WTC11 (cell line): ENCODE results near the gene PHIP. TPM values are rescaled to one million over a fixed set of nuclear protein-coding genes. Genes with fewer than 3 reads are reported as not detected.
A peak's percentile ranks its signal among the peaks of the same experiment; 100 is the strongest.

Source experiments
- ATAC-seq: fragments of 200-7000 bp; cut with Tn5 transposase; 2 replicates; pipeline ENCODE4 v1.10.0; 2021; ENCODE audit warnings: mild to moderate bottlenecking, moderate library complexity
- CTCF ChIA-PET: fragments of 300-600 bp; sonication (Branson Sonifier 250); formaldehyde crosslinking; loops from one replicate; lab custom pipeline; 2021; ENCODE audit warnings: antibody characterized with exemption; lab: Charles Lee
- POLR2A ChIA-PET: fragments of 350-600 bp; sonication (Branson Sonifier 250); formaldehyde crosslinking; loops from one replicate; lab custom pipeline; 2021; ENCODE audit warnings: antibody characterized with exemption; lab: Charles Lee
- DNase-seq: peaks from one replicate; pipeline ENCODE4 v3.0.0; 2021; ENCODE audit warnings: low spot score
- H3K27ac Mint-ChIP-seq: 2 replicates; pipeline ENCODE4 v1.8.0; 2021; ENCODE audit warnings: mixed read lengths
- H3K27me3 Mint-ChIP-seq: 2 replicates; pipeline ENCODE4 v1.8.0; 2021; ENCODE audit warnings: low read depth, mild to moderate bottlenecking, moderate library complexity, mixed read lengths
- H3K36me3 Mint-ChIP-seq: 2 replicates; pipeline ENCODE4 v1.8.0; 2021; ENCODE audit warnings: mixed read lengths
- H3K4me1 Mint-ChIP-seq: 2 replicates; pipeline ENCODE4 v1.8.0; 2022; ENCODE audit warnings: mixed read lengths
- H3K4me3 Mint-ChIP-seq: 2 replicates; pipeline ENCODE4 v1.8.0; 2021; ENCODE audit warnings: mild to moderate bottlenecking, moderate library complexity, mixed read lengths
- H3K9me3 Mint-ChIP-seq: 2 replicates; pipeline ENCODE4 v1.8.0; 2021; ENCODE audit warnings: mixed read lengths
- AR ChIP-seq: fragments of 250-450 bp; sonication (Bioruptor Pico); IDR thresholded peaks from 2 replicates; pipeline ENCODE4 v1.9.0; 2021; ENCODE audit warnings: mild to moderate bottlenecking
- E2F4 ChIP-seq: sonication (generic); formaldehyde crosslinking; IDR thresholded peaks from 2 replicates; pipeline ENCODE4 v1.8.1; 2022; ENCODE audit warnings: low read depth, mild to moderate bottlenecking, moderate library complexity, missing genetic modification reagents, borderline replicate concordance
- ELF4 ChIP-seq: sonication (generic); formaldehyde crosslinking; IDR thresholded peaks from 2 replicates; pipeline ENCODE4 v1.8.1; 2022; ENCODE audit warnings: low read depth, mild to moderate bottlenecking, moderate library complexity, missing genetic modification reagents
- ERG ChIP-seq: fragments of 250-450 bp; sonication (Bioruptor Pico); IDR thresholded peaks from 2 replicates; pipeline ENCODE4 v1.8.0; 2021; ENCODE audit warnings: mild to moderate bottlenecking
- FOXJ3 ChIP-seq: sonication (generic); formaldehyde crosslinking; IDR thresholded peaks from 2 replicates; pipeline ENCODE4 v1.9.0; 2021; ENCODE audit warnings: missing genetic modification reagents, mild to moderate bottlenecking, borderline replicate concordance
- FOXP1 ChIP-seq: sonication (generic); formaldehyde crosslinking; IDR thresholded peaks from 2 replicates; pipeline ENCODE4 v1.8.0; 2022; ENCODE audit warnings: missing genetic modification reagents, mild to moderate bottlenecking, moderate library complexity, borderline replicate concordance
- GABPB1 ChIP-seq: sonication (generic); formaldehyde crosslinking; IDR thresholded peaks from 2 replicates; pipeline ENCODE4 v1.8.1; 2023; ENCODE audit warnings: mild to moderate bottlenecking, missing genetic modification reagents
- JAZF1 ChIP-seq: fragments of 250-450 bp; sonication (Bioruptor Pico); IDR thresholded peaks from 2 replicates; pipeline ENCODE4 v1.9.0; 2021; ENCODE audit warnings: moderate library complexity, mild to moderate bottlenecking, inconsistent platforms
- JUN ChIP-seq: sonication (generic); formaldehyde crosslinking; IDR thresholded peaks from 2 replicates; pipeline ENCODE4 v1.8.0; 2023; ENCODE audit warnings: mild to moderate bottlenecking, missing genetic modification reagents
- MXD4 ChIP-seq: fragments of 250-450 bp; sonication (Bioruptor Pico); IDR thresholded peaks from 2 replicates; pipeline ENCODE4 v1.8.0; 2021; ENCODE audit warnings: mild to moderate bottlenecking, moderate library complexity, borderline replicate concordance
- MYBL2 ChIP-seq: sonication (generic); formaldehyde crosslinking; IDR thresholded peaks from 2 replicates; pipeline ENCODE4 v1.8.1; 2023; ENCODE audit warnings: mild to moderate bottlenecking, moderate library complexity, missing genetic modification reagents
- NR3C1 ChIP-seq: sonication (generic); formaldehyde crosslinking; conservative IDR thresholded peaks from 2 replicates; pipeline ENCODE4 v1.8.1; 2023; ENCODE audit warnings: low read depth, mild to moderate bottlenecking, missing genetic modification reagents
- OVOL2 ChIP-seq: fragments of 250-450 bp; sonication (Bioruptor Pico); IDR thresholded peaks from 2 replicates; pipeline ENCODE4 v1.9.0; 2021; ENCODE audit warnings: mild to moderate bottlenecking, borderline replicate concordance
- PREB ChIP-seq: sonication (generic); formaldehyde crosslinking; IDR thresholded peaks from 2 replicates; pipeline ENCODE4 v1.8.1; 2022; ENCODE audit warnings: mild to moderate bottlenecking, missing genetic modification reagents, moderate library complexity, borderline replicate concordance
- RELA ChIP-seq: sonication (generic); formaldehyde crosslinking; IDR thresholded peaks from 2 replicates; pipeline ENCODE4 v1.8.1; 2022; ENCODE audit warnings: missing genetic modification reagents, mild to moderate bottlenecking, borderline replicate concordance
- TP53 ChIP-seq: sonication (generic); formaldehyde crosslinking; IDR thresholded peaks from 2 replicates; pipeline ENCODE4 v1.8.1; 2023; ENCODE audit warnings: mild to moderate bottlenecking, missing genetic modification reagents
- ZMAT4 ChIP-seq: fragments of 250-450 bp; sonication (Bioruptor Pico); IDR thresholded peaks from 2 replicates; pipeline ENCODE4 v1.9.0; 2021; ENCODE audit warnings: mild to moderate bottlenecking
- ZNF121 ChIP-seq: sonication (generic); formaldehyde crosslinking; IDR thresholded peaks from 2 replicates; pipeline ENCODE4 v1.8.0; 2023; ENCODE audit warnings: missing genetic modification reagents
- ZNF219 ChIP-seq: sonication (generic); formaldehyde crosslinking; IDR thresholded peaks from 2 replicates; pipeline ENCODE4 v1.8.0; 2023; ENCODE audit warnings: missing genetic modification reagents, mild to moderate bottlenecking, borderline replicate concordance
- ZNF317 ChIP-seq: sonication (generic); formaldehyde crosslinking; IDR thresholded peaks from 2 replicates; pipeline ENCODE4 v1.8.1; 2023; ENCODE audit warnings: low read depth, mild to moderate bottlenecking, moderate library complexity, missing genetic modification reagents, borderline replicate concordance
- total RNA-seq: library from RNA; stranded (reverse); gene quantifications from 3 replicates; pipeline ENCODE4 v1.2.3, GENCODE V29; 2021

The PHIP gene
- total RNA-seq, 1 experiment from 2014 or later: 45.6 TPM

GRCh38 chr6:78917788-78918187 lies 160.3 kb downstream of the PHIP start (continued):
- no peak for TF ChIP-seq OVOL2
- TF ChIP-seq GABPB1 (CRISPR knock-in tag): no peak
- TF ChIP-seq ZMAT4 (CRISPR knock-in tag): no peak
- no peak for TF ChIP-seq FOXP1 (CRISPR knock-in tag)

- H3K36me3 Mint-ChIP-seq: peaks cover 32% of the 10 kb centered on the region
- peaks cover 10% of the 10 kb centered on the region for H3K27me3 Mint-ChIP-seq
- no peak overlapping the region for H3K27ac Mint-ChIP-seq
- H3K9me3 Mint-ChIP-seq: peaks cover 50% of the 10 kb centered on the region
- ChIA-PET POLR2A (no interaction called here), CTCF (no interaction called here)
- DNase-seq: no peak
- TF ChIP-seq ZNF219 (CRISPR knock-in tag) (no peak), ZNF317 (CRISPR knock-in tag) (no peak), E2F4 (CRISPR knock-in tag) (no peak), NR3C1 (no peak)
- ATAC-seq: no peak
- no peak overlapping the region for H3K4me3 Mint-ChIP-seq
- H3K4me1 Mint-ChIP-seq: peaks cover 1% of the 10 kb centered on the region
Measured at GRCh38 chr6:78916411-78916810, 161.6 kb downstream of the PHIP start.

- Mint-ChIP-seq H3K4me1 (peaks cover 15% of the 10 kb centered on the region), H3K27ac (no peak overlapping the region), H3K27me3 (peaks cover 29% of the 10 kb centered on the region), H3K4me3 (peak overlapping the region; percentile 73), H3K36me3 (peaks cover 3% of the 10 kb centered on the region), H3K9me3 (peaks cover 7% of the 10 kb centered on the region)
- ATAC-seq (no peak), DNase-seq (no peak)
- POLR2A ChIA-PET: no interaction called here
- CTCF ChIA-PET: no interaction called here
- TF ChIP-seq ZMAT4 (CRISPR knock-in tag): no peak
- no peak for TF ChIP-seq MXD4 (CRISPR knock-in tag)
- TF ChIP-seq ERG (CRISPR knock-in tag): no peak
- no peak for TF ChIP-seq TP53 (CRISPR knock-in tag)
- TF ChIP-seq AR (CRISPR knock-in tag): no peak
Measured at GRCh38 chr6:78911218-78911940, 166.7 kb downstream of the PHIP start.

- 0 out of 2 replicates have a peak, but pooled peaks cover 1% of the 10 kb centered on the region for H3K9me3 Mint-ChIP-seq
- peaks cover 29% of the 10 kb centered on the region for H3K27me3 Mint-ChIP-seq
- POLR2A ChIA-PET: no interaction called here
- peak; percentile 76 for DNase-seq
- H3K4me1 Mint-ChIP-seq: peaks cover 15% of the 10 kb centered on the region
- no peak overlapping the region for H3K27ac Mint-ChIP-seq
- CTCF ChIA-PET: no interaction called here
- peak overlapping the region; percentile 73 for H3K4me3 Mint-ChIP-seq
- no peaks in the 10 kb centered on the region for H3K36me3 Mint-ChIP-seq
- ATAC-seq: peak; percentile 97
- TF ChIP-seq ZNF121 (CRISPR knock-in tag) (no peak), JUN (CRISPR knock-in tag) (no peak), RELA (CRISPR knock-in tag) (peak; percentile 37; the same call in 1 of the 2 replicates), PREB (no peak), MYBL2 (peak; percentile 37; the same call in 1 of the 2 replicates), JAZF1 (no peak), ELF4 (CRISPR knock-in tag) (no peak), FOXJ3 (no peak)
Measured at GRCh38 chr6:78910591-78911171, 167.4 kb downstream of the PHIP start.
